ENCODE data around the gene PHF5A. TPM values are rescaled to one million over a fixed set of nuclear protein-coding genes. Genes with fewer than 3 reads are reported as not detected.

Gene PHF5A
- total and polyA plus RNA-seq, 2 donors (not counting 1 experiment from before 2014, with no cell fraction given): 61.5 to 63.3 TPM

GRCh38 chr22:41417622-41418390 lies 50.7 kb downstream of the PHF5A start:
- no peaks in the 10 kb centered on the region for H3K27me3 ChIP-seq (ENCODE audit: control insufficient read depth, insufficient read depth, low read length)
- no peak overlapping the region for H3K4me3 ChIP-seq (replicated peaks in 1 of 4; ENCODE audit: control extremely low read depth in 1 of 4, insufficient read depth in 1 of 4, low read depth in 3 of 4, low read length in 4 of 4)
- H3K9me3 ChIP-seq (ENCODE audit: control insufficient read depth, insufficient read depth, low read depth, low read length): no peaks in the 10 kb centered on the region
- H2AFZ ChIP-seq (ENCODE audit: low read length): no peak overlapping the region
- no peaks in the 10 kb centered on the region for H4K20me1 ChIP-seq (ENCODE audit: control insufficient read depth, extremely low read depth, insufficient read depth, low read length)
- H3K27ac ChIP-seq (ENCODE audit: insufficient read depth, low read length): no peak overlapping the region
- no peaks in the 10 kb centered on the region for H3K79me2 ChIP-seq (ENCODE audit: control insufficient read depth, insufficient read depth, low read length)
- H3K36me3 ChIP-seq (ENCODE audit: control insufficient read depth, insufficient read depth, low read length): no peaks in the 10 kb centered on the region
- TF ChIP-seq, protein P1, sequence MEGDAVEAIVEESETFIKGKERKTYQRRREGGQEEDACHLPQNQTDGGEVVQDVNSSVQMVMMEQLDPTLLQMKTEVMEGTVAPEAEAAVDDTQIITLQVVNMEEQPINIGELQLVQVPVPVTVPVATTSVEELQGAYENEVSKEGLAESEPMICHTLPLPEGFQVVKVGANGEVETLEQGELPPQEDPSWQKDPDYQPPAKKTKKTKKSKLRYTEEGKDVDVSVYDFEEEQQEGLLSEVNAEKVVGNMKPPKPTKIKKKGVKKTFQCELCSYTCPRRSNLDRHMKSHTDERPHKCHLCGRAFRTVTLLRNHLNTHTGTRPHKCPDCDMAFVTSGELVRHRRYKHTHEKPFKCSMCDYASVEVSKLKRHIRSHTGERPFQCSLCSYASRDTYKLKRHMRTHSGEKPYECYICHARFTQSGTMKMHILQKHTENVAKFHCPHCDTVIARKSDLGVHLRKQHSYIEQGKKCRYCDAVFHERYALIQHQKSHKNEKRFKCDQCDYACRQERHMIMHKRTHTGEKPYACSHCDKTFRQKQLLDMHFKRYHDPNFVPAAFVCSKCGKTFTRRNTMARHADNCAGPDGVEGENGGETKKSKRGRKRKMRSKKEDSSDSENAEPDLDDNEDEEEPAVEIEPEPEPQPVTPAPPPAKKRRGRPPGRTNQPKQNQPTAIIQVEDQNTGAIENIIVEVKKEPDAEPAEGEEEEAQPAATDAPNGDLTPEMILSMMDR (conservative IDR thresholded peaks at IDR 0.05 in 1 of 2, IDR thresholded peaks at IDR 0.05 in 1 of 2; ENCODE audit: low read depth in 1 of 2, low read length in 2 of 2): no peak
- TF ChIP-seq EZH2 (IDR thresholded peaks at IDR 0.05; ENCODE audit: low read length, missing control alignments): no peak
- H3K4me1 ChIP-seq (ENCODE audit: control insufficient read depth, extremely low read depth, insufficient read depth, low read length): peaks cover 8% of the 10 kb centered on the region
- H3K9ac ChIP-seq (ENCODE audit: insufficient read depth, low read length): no peak overlapping the region
- H3K4me2 ChIP-seq (ENCODE audit: extremely low read depth, insufficient read depth, low read length): no peak overlapping the region
- DNase-seq (ENCODE audit: low read depth in 2 of 2): peak; percentile 11 to 39

- H3K9me3 ChIP-seq (ENCODE audit: control insufficient read depth, insufficient read depth, low read depth, low read length): no peaks in the 10 kb centered on the region
- DNase-seq (ENCODE audit: low read depth in 2 of 2): no peak
- H3K4me3 ChIP-seq (replicated peaks in 1 of 4; ENCODE audit: control extremely low read depth in 1 of 4, insufficient read depth in 1 of 4, low read depth in 3 of 4, low read length in 4 of 4): no peak overlapping the region
- peaks cover 8% of the 10 kb centered on the region for H3K4me1 ChIP-seq (ENCODE audit: control insufficient read depth, extremely low read depth, insufficient read depth, low read length)
- H3K79me2 ChIP-seq (ENCODE audit: control insufficient read depth, insufficient read depth, low read length): no peaks in the 10 kb centered on the region
- TF ChIP-seq, protein P1 (conservative IDR thresholded peaks at IDR 0.05 in 1 of 2, IDR thresholded peaks at IDR 0.05 in 1 of 2; ENCODE audit: low read depth in 1 of 2, low read length in 2 of 2): no peak
- no peak for TF ChIP-seq EZH2 (IDR thresholded peaks at IDR 0.05; ENCODE audit: low read length, missing control alignments)
- H3K27ac ChIP-seq (ENCODE audit: insufficient read depth, low read length): no peak overlapping the region
- no peak overlapping the region for H3K4me2 ChIP-seq (ENCODE audit: extremely low read depth, insufficient read depth, low read length)
- H3K9ac ChIP-seq (ENCODE audit: insufficient read depth, low read length): no peak overlapping the region
- H3K36me3 ChIP-seq (ENCODE audit: control insufficient read depth, insufficient read depth, low read length): no peaks in the 10 kb centered on the region
- no peaks in the 10 kb centered on the region for H3K27me3 ChIP-seq (ENCODE audit: control insufficient read depth, insufficient read depth, low read length)
- H4K20me1 ChIP-seq (ENCODE audit: control insufficient read depth, extremely low read depth, insufficient read depth, low read length): no peaks in the 10 kb centered on the region
- no peak overlapping the region for H2AFZ ChIP-seq (ENCODE audit: low read length)
These were observed 52.9 kb downstream of the PHF5A start for GRCh38 chr22:41415554-41415953.

GRCh38 chr22:41411021-41411851 lies 57.3 kb downstream of the PHF5A start:
- Histone ChIP-seq H3K27me3 (ENCODE audit: control insufficient read depth, insufficient read depth, low read length) (no peaks in the 10 kb centered on the region), H3K9ac (ENCODE audit: insufficient read depth, low read length) (no peak overlapping the region), H3K4me1 (ENCODE audit: control insufficient read depth, extremely low read depth, insufficient read depth, low read length) (peaks cover 3% of the 10 kb centered on the region), H3K79me2 (ENCODE audit: control insufficient read depth, insufficient read depth, low read length) (no peaks in the 10 kb centered on the region), H2AFZ (ENCODE audit: low read length) (no peak overlapping the region), H3K9me3 (ENCODE audit: control insufficient read depth, insufficient read depth, low read depth, low read length) (no peaks in the 10 kb centered on the region), H3K27ac (ENCODE audit: insufficient read depth, low read length) (no peak overlapping the region), H4K20me1 (ENCODE audit: control insufficient read depth, extremely low read depth, insufficient read depth, low read length) (no peaks in the 10 kb centered on the region), H3K4me2 (ENCODE audit: extremely low read depth, insufficient read depth, low read length) (no peak overlapping the region), H3K36me3 (ENCODE audit: control insufficient read depth, insufficient read depth, low read length) (no peaks in the 10 kb centered on the region), H3K4me3 (replicated peaks in 1 of 4; ENCODE audit: control extremely low read depth in 1 of 4, insufficient read depth in 1 of 4, low read depth in 3 of 4, low read length in 4 of 4) (no peak overlapping the region)
- no peak for DNase-seq (ENCODE audit: low read depth in 2 of 2)
- no peak for TF ChIP-seq EZH2 (IDR thresholded peaks at IDR 0.05; ENCODE audit: low read length, missing control alignments)
- TF ChIP-seq, protein P1 (conservative IDR thresholded peaks at IDR 0.05 in 1 of 2, IDR thresholded peaks at IDR 0.05 in 1 of 2; ENCODE audit: low read depth in 1 of 2, low read length in 2 of 2): no peak

Data from fibroblast of lung (primary cell).